Stimulated activated CD8-positive, alpha-beta memory T cell treated with anti-CD3 and anti-CD28 coated beads, Interleukin-12 subunit alpha, Interleukin-12 subunit beta, amount 100 ng/mL, for 1 hour (primary cell): Measurements from ENCODE around the gene CYP4F11.
"Not testable (repeated sequence)": the region's sequence is repeated elsewhere in the genome, so short reads cannot be mapped to it uniquely, and the experiment has no call there.

Experiments
- DNase-seq: peaks from one replicate; pipeline ENCODE4 v3.0.0-alpha.2; 2020; ENCODE audit warnings: low read depth

Gene CYP4F11

DNA sequence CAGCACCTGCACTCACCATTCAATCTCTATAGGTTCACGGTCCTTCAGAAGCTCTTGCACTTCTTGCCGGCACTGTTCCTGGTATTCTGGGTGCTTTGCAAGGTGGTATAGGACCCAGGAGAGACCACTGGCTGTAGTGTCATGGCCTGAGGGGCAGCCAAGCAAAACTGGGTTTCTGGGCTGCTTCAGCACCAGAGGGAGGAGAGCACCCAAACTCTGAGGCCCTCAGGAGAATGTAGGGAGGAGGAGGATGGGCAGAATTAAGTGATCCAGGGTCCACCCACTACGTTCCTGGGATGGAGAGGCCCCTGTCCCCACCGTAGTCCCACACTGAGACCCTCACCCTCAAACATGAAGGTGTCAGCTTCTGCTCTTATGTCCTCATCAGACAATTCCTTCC is 12.3 kb downstream of the CYP4F11 start:
- no peak for DNase-seq

DNA sequence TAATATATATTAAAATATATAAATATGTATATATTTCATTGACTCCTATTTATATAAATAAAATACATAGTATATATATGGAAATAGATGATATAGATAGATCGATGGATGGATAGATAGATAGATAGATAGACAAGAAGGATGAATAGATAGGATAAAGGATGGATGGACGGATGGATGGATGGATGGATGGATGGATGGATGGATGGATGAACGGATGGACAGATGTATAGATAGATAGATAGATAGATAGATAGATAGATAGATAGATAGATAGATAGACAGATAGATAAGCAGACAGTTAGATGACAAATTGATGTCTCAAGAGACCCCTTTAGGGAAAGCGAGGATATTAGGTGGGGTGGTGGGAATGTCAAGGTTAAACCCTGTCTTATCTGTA is 15.1 kb downstream of the CYP4F11 start:
- DNase-seq, result no peak

- DNase-seq, result no peak
Observed at GRCh38 chr19:15915109-15915508, 19.2 kb downstream of the CYP4F11 start.

GRCh38 chr19:15913830-15914229 is 20.5 kb downstream of the CYP4F11 start:
- no peak for DNase-seq

GRCh38 chr19:15913384-15913783 is 20.9 kb downstream of the CYP4F11 start:
- no peak for DNase-seq

- no peak for DNase-seq
Observed at GRCh38 chr19:15911599-15912235, 22.6 kb downstream of the CYP4F11 start.

- no peak for DNase-seq
Observed at GRCh38 chr19:15905026-15905425, 29.3 kb downstream of the CYP4F11 start.

DNA sequence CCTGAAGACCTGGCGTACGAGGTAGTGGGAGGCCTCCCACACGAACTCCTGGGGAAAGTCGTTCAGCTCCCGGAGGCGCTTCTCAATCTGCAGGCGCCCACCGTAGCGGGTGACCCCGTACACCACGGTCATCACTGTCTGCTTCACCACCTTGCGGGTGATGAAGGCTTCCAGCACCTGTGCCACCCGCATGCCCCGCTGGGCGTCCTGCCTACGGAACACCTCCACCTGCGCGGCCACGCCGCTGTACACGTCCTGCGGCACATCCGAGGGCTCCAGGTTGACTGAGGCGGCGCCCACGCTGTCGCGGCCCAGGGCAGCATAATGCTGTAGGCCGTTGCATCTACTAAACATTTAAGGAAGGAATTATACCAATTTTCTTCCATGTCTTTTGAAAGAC is 31.4 kb downstream of the CYP4F11 start:
- DNase-seq, result not testable (repeated sequence)

- DNase-seq, result no peak
Observed at GRCh38 chr19:15902254-15902653, 32.1 kb downstream of the CYP4F11 start.

- no peak for DNase-seq
Observed at GRCh38 chr19:15900504-15900903, 33.8 kb downstream of the CYP4F11 start.

GRCh38 chr19:15900032-15900431 is 34.3 kb downstream of the CYP4F11 start:
- not testable (repeated sequence) for DNase-seq

DNA sequence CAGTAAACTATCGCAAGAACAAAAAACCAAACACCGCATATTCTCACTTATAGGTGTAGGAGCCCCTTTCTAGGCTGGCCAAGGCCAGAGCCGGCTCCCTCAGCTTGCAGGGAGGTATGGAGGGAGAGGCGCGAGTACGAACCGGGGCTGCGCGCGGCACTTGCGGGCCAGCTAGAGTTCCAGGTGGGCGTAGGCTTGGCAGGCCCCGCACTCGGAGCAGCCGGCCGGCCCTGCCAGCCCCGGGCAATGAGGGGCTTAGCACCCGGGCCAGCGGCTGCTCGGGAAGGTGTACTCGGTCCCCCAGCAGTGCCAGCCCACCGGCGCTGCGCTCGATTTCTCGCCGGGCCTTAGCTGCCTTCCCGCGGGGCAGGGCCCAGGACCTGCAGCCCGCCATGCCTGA is 34.8 kb downstream of the CYP4F11 start:
- not testable (repeated sequence) for DNase-seq

- no peak for DNase-seq
Observed at GRCh38 chr19:15897738-15898276, 36.5 kb downstream of the CYP4F11 start, which contains the start of gene CYP4F2. Gene CYP4F2, minus strand, starts transcription at chr19:15898074. Its CDS starts 463 bp downstream, at chr19:15897611.

GRCh38 chr19:15897026-15897737 is 37.1 kb downstream of the CYP4F11 start:
- no peak for DNase-seq

DNA sequence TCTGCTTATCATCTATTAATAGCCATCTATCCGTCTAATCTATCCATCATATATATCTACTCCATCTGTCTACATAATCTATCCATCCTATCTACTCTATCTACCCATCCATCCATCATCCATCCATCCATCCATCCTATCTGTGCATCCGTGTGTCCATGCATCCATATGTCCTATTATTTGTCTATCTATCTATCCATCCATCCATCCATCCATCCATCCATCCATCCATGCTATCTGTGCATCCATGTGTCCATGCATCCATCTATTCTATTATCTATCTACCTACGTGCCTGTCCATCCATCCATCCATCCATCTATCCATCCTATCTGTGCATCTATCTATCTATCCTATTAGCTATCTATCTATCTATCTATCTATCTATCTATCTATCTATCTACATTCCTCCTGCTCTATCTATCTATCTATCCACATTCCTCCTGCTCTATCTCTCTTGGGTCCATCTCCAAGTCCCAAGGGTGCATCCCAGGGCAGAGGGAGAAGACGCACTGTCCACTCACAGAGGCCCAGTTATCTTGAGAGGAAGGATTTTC is 38.4 kb downstream of the CYP4F11 start:
- DNase-seq, result no peak

DNA sequence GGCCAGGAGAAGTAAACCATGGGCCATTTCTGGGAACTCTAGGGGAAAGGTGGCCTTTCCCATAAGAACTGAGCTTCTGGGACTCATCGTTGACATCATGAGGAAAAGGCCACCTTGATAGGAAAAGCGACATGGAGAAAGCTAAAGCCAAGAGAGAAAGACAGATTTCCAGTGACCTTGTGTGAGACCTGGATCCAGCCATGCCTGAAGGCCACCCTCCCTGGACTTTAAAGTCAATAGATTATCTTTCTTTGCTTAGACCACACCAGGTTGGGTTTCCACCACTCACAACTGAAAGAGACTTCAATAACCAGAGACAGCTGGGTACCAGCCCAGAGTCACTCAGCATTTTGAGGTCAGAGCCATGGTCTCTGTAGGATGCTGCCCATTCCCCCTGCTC is 40.0 kb downstream of the CYP4F11 start:
- no peak for DNase-seq

DNA sequence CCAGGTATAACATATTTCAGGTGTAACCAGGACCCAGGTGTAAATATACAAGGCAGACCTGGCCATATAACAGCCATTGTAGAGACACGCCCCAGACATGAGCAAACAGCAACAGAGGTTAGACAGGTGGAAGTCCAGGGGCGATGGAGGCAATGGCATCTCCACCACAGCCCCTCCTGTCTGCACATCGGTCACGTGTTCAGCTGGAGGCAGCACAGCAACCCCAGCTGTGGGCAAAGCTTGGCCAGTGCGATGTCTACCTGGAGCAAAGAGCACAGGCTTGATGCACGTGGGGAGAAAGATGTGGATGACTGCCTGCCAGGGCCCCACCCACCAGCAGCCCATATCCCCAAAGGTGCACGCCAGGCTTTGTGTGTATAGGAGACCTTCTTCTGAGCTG is 40.9 kb downstream of the CYP4F11 start:
- no peak for DNase-seq

DNA sequence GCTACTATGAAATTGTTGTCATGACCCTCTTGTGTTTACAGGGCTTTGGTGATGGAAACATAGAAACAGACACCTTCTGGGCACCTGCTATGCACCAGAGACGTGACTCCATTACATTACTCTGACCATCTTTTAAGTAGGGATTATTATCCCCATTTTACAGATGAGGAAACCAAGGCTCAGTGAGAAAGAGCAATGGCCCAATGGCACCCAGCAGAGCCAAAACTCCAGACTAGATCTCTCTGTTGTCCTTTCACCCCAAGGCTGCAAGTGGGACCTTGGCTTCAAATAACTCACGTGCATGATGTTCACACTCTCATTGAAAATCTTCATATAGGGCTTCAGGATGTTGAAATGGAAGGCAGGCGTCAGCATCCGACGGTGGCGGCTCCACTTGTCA is 42.3 kb downstream of the CYP4F11 start:
- no peak for DNase-seq

- DNase-seq, result no peak
Observed at GRCh38 chr19:15891434-15891833, 42.9 kb downstream of the CYP4F11 start.

DNA sequence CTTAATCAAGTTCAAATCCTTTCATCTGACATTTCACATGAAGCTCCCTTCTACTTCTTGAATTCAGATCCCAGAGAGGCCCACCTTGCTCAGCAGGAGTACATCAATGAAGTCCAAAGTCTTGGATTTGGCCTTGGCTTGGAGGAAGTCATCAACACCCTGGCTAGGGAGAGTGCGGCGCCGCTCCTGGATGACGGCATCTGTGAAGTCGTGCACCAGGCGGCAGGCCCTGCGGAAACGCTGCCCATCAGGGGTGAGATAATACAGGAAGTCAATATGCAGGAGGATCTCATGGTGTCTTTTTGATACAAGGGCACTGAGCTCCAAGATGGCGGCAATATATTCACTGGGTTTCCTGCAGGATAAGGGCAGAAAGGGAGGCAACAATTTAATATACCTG is 45.0 kb downstream of the CYP4F11 start:
- DNase-seq, result not testable (repeated sequence)

- no peak for DNase-seq
Observed at GRCh38 chr19:15885919-15886318, 48.4 kb downstream of the CYP4F11 start.

- DNase-seq, result no peak
Observed at GRCh38 chr19:15885167-15885566, 49.2 kb downstream of the CYP4F11 start.

DNA sequence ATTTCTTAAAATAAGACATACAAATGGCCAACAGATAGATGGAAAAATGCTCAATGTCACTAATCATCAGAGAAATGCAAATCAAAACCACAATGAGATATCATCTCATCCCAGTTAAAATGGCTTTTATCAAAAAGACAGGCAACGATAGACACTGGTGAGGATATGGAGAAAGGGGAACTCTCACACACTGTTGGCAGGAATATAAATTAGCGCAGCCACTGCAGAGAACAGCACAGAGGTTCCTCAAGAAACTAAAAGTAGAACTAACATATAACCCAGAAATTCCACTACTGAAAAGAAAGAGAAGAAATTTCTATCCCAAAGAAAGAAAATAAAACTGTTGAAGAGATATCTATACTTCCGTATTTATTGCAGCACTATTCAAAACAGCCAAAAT is 51.0 kb downstream of the CYP4F11 start:
- DNase-seq, result not testable (repeated sequence)
